ENCODE measurements around the gene MAPKAP1. TPM values are rescaled to one million over a fixed set of nuclear protein-coding genes. Genes with fewer than 3 reads are reported as not detected.

The MAPKAP1 gene
- total and polyA plus RNA-seq, 2 experiments from 2014 or later: 68.4 to 98.5 TPM

GRCh38 chr9:125460346-125460745 lies 246.7 kb downstream of the MAPKAP1 start (continued):
- no peak for TF ChIP-seq ZNF462 (CRISPR knock-in tag; IDR thresholded peaks at IDR 0.05)
- no peak for TF ChIP-seq ZNF331 (CRISPR knock-in tag; IDR thresholded peaks at IDR 0.05; ENCODE audit: low read depth)
- TF ChIP-seq REST (IDR thresholded peaks at IDR 0.05; ENCODE audit: unreplicated experiment): no peak
- TF ChIP-seq JUNB (IDR thresholded peaks at IDR 0.05; ENCODE audit: unreplicated experiment): no peak

- no peak overlapping the region for H3K4me2 ChIP-seq
- TF ChIP-seq STAT1 (IDR thresholded peaks at IDR 0.05; ENCODE audit: unreplicated experiment) (no peak), NANOG (IDR thresholded peaks at IDR 0.05; ENCODE audit: borderline replicate concordance) (no peak), ETS1 (IDR thresholded peaks at IDR 0.05) (no peak)
Measured at GRCh38 chr9:125457357-125457756, 249.7 kb downstream of the MAPKAP1 start.

More at GRCh38 chr9:125457357-125457756, 249.7 kb downstream of the MAPKAP1 start:
- 0 out of 2 replicates have a peak, but pooled peaks cover 5% of the 10 kb centered on the region for H3K9me2 ChIP-seq (ENCODE audit: insufficient read depth)
- H3K27ac ChIP-seq (ENCODE audit: low read depth): no peak overlapping the region
- H2AFZ ChIP-seq: no peak overlapping the region
- Mint-ChIP-seq H3K27ac (no peak overlapping the region), H3K4me1 (peaks cover 7% of the 10 kb centered on the region; the same call in 2 of the 3 replicates), H3K27me3 (ENCODE audit: insufficient read depth, low read depth, poor library complexity) (peaks cover 4% of the 10 kb centered on the region), H3K9me3 (peaks cover 53% of the 10 kb centered on the region), H3K4me3 (no peak overlapping the region), H3K36me3 (ENCODE audit: low read depth) (peaks cover 65% of the 10 kb centered on the region)
- H3K79me2 ChIP-seq (replicated peaks; ENCODE audit: insufficient read depth): no peaks in the 10 kb centered on the region
- no peaks in the 10 kb centered on the region for H4K20me1 ChIP-seq (replicated peaks; ENCODE audit: insufficient read depth)
- no peaks in the 10 kb centered on the region for H3F3A ChIP-seq (replicated peaks; ENCODE audit: low read depth)
- peaks cover 22% of the 10 kb centered on the region for H3K36me3 ChIP-seq (ENCODE audit: insufficient read depth)
- no peak overlapping the region for H3K4me3 ChIP-seq
- peaks cover 13% of the 10 kb centered on the region; the same call in 1 of the 2 replicates for H3K4me1 ChIP-seq (ENCODE audit: insufficient read depth)
- no peaks in the 10 kb centered on the region for H3K27me3 ChIP-seq (ENCODE audit: insufficient read depth)
- ATAC-seq (no peak), DNase-seq (ENCODE audit: low spot score) (no peak)

Data from GM23338 (cell line).